ENCODE measurements around the gene ZNF718. TPM values are rescaled to one million over a fixed set of nuclear protein-coding genes. Genes with fewer than 3 reads are reported as not detected.
"Not testable (repeated sequence)": the region's sequence is repeated elsewhere in the genome, so short reads cannot be mapped to it uniquely, and the experiment has no call there.

The ZNF718 gene
- total RNA-seq, result 11.1 and 11.3 TPM in 2 replicates

GRCh38 chr4:124275-125081, at the start of gene ZNF718:
ZNF718 (plus strand) TSS chr4:124501; CDS start chr4:124671, 170 bp downstream.
- intact Hi-C loops (cut with micrococcal nuclease), result loop anchor here (5.0 kb wide), 5 partner anchors 118 to 658 kb away; partner anchors contain the start of genes PCGF3, PIGG and ZNF721

GRCh38 chr4:85951-86350, 38.4 kb upstream of the ZNF718 start:
- intact Hi-C loops (cut with micrococcal nuclease), result no loop called here

DNA sequence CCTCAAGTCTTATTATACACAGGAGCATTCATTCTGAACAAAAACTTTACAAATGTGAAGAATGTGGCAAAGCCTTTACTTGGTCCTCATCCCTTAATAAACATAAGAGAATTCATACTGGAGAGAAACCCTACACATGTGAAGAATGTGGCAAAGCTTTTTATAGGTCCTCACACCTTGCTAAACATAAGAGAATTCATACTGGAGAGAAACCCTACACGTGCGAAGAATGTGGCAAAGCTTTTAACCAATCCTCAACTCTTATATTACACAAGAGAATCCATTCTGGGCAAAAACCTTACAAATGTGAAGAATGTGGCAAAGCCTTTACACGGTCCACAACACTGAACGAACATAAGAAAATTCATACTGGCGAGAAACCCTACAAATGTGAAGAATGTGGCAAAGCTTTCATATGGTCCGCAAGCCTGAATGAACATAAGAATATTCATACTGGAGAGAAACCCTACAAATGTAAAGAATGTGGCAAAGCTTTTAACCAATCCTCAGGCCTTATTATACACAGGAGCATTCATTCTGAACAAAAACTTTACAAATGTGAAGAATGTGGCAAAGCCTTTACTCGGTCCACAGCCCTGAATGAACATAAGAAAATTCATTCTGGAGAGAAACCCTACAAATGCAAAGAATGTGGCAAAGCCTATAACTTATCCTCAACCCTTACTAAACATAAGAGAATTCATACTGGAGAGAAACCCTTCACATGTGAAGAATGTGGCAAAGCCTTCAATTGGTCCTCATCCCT, 37.6 kb upstream of the ZNF718 start:
- intact Hi-C loops (cut with micrococcal nuclease), result not testable (repeated sequence)

GRCh38 chr4:98386-98785, 25.9 kb upstream of the ZNF718 start:
- intact Hi-C loops (cut with micrococcal nuclease), result no loop called here

DNA sequence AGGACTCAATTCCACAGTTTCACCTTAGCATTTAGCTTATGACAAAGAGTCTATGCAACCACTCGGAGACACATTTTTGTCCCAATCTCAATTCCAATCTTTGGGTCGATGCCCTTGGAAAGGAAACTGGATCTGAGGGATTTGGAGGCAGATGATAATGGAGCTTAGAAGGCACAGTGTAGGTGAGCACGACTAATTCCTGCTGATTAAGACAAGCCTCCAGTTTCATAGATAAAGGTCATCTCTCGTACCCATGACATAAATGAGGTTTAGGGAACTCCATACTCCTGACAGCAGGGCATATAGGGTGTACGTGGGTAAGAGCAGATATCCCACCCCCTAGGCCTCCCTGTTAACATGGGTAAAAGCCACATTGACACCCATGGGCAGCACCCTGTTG, 24.4 kb upstream of the ZNF718 start:
- intact Hi-C loops (cut with micrococcal nuclease), result no loop called here

- intact Hi-C loops (cut with micrococcal nuclease), result no loop called here
Measured at GRCh38 chr4:107083-107443, 17.2 kb upstream of the ZNF718 start.

GRCh38 chr4:107444-108429, 16.6 kb upstream of the ZNF718 start:
- intact Hi-C loops (cut with micrococcal nuclease), result no loop called here

DNA sequence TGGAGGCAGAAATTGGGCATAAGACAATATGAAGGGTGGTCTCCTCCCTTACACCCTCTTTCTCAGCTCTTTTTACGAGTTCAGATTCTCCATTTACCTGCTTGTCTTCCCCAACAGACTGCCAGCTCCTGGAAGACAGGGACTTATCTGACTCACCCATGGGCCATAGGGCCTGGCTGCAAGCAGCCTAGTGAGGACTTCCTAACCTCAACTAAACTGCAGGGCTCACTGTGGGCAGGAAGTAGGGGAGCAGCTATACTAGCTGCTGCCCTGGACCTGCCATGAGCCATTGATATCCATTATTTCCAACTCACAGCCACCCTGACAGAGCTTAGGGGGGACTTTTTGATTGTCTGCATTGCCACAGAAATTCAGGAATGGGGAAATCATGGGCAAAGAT, 11.5 kb upstream of the ZNF718 start:
- intact Hi-C loops (cut with micrococcal nuclease), result no loop called here

- intact Hi-C loops (cut with micrococcal nuclease), result no loop called here
Measured at GRCh38 chr4:113732-114131, 10.6 kb upstream of the ZNF718 start.

DNA sequence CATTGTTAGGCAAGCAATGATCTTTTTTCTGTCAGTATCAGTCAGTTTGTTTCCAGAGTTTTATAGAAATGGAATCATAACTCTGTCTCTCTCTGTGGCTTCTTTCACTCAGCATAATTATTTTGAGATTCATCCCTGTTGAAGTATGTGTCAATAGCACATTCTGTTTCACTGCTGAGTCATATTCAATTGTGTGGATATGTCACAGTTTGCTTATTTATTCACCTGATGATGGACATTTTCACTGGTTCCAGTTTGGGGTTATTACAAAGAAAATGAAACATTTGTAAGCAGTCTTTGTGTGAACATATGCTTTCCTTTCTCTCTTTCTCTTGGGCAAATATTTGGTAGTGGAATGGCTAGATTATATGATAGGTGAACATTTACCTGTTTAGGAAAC, 10.2 kb upstream of the ZNF718 start:
- intact Hi-C loops (cut with micrococcal nuclease), result no loop called here

DNA sequence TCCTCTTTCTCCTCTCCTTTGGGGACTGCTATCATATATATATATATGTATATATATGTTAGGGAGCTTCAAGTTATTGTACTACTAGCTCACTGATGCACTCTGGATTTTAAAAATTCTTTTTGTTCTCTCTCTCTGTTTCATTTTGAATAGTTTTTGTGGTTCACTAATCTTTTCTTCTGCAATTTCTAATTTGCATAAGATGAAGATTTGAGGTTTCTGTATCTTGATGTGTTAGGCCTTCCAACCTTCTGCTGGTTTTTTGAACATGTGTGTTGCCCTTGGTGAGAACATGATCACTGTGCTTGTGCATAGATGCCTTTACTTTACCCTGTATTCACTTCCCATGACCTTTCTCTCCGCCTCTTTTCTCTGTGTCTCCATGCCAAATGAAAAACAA, 7.8 kb upstream of the ZNF718 start:
- intact Hi-C loops (cut with micrococcal nuclease), result no loop called here

- intact Hi-C loops (cut with micrococcal nuclease), result loop anchor here (1.0 to 5.0 kb wide), 6 partner anchors 122 to 662 kb away; partner anchors contain the start of genes PCGF3, PIGG, ZNF141 and ZNF721
Measured at GRCh38 chr4:120616-121015, 3.7 kb upstream of the ZNF718 start.

DNA sequence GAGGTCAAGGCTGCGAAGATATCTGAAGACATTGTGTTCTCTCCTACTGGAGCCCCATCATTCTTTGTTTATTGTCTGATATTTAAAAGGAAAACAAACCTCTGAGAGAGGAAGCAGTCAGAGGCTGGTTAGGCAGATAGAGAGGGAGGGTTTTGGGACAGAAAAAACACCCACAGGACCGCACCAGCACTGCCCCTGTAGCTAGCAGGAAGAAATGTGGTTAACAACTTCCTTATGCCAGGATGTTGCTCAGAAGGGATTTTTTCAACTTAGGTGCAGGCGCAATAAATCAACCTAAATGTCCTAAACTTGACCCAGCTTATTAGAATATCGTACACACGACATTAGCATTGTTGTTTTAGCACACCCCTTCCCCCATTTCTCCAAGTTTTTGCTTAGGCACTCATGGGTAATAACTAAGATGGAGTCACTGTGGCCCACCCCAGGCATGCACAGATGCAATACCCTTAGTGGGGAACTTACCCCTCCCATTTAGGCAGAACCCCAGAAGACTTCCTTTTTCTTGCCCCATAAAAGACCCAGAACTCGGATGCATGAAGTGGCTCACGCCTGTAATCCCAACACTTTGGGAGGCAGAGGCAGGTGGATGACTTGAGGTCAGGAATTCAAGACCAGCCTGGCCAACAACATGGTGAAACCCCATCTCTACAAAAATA, 2.8 kb upstream of the ZNF718 start:
- intact Hi-C loops (cut with micrococcal nuclease), result loop anchor here (1.0 to 5.0 kb wide), 6 partner anchors 121 to 661 kb away; partner anchors contain the start of genes PCGF3, PIGG, ZNF141 and ZNF721

DNA sequence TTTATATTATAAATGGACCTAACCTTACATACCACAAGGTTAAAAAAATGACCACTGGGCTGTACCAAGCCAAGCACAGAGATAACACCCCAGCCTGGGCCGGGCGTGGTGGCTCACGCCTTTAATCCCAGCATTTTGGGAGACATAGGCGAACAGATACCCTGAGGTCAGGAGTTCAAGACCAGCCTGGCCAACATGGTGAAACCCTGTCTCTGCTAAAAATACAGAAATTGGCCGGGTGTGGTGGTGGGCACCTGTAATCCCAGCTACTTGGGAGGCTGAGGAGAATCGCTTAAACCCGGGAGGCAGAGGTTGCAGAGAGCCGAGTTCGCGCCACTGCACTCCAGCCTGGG, 403 bp upstream of the ZNF718 start:
- intact Hi-C loops (cut with micrococcal nuclease), result loop anchor here (5.0 kb wide), 5 partner anchors 118 to 658 kb away; partner anchors contain the start of genes PCGF3, PIGG and ZNF721

DNA sequence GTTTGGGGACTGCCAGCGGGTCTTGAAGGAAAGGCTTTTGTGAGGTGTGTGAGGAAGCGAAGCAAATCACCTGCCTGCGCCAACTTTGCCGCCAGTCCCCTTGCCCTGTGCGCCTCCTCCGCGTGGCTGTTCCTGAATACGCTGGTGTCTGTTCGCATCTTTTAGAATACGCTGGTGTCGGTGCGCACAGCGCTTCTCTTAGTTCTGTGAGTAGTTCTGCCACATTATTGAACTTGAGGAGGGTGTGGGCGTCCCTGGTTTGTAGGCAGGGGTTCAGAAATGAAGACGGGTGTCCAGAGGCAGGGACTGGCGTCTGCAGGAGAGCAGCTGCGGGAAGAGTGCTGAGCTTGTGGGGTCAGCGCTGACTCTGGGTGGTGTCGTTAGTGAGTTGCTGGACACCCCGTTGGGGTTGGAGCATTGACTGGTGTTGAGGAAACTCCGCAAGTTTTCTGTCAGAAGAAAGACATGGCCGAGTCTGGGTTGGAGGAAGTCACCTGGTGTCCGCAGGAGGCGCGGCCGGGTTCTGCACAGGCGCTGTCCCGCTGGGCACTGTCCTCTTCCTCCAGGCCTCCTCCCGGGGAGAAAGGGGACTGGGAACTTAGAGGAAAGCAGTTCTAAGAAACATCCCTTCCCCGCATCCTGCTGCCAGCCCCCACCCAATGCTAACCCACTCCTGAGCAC, 930 bp downstream of the ZNF718 start:
- intact Hi-C loops (cut with micrococcal nuclease), result no loop called here

GRCh38 chr4:125833-126232, 1.5 kb downstream of the ZNF718 start:
- intact Hi-C loops (cut with micrococcal nuclease), result no loop called here

- intact Hi-C loops (cut with micrococcal nuclease), result no loop called here
Measured at GRCh38 chr4:132483-132882, 8.2 kb downstream of the ZNF718 start.

GRCh38 chr4:138935-139334, 14.6 kb downstream of the ZNF718 start:
- intact Hi-C loops (cut with micrococcal nuclease), result no loop called here

DNA sequence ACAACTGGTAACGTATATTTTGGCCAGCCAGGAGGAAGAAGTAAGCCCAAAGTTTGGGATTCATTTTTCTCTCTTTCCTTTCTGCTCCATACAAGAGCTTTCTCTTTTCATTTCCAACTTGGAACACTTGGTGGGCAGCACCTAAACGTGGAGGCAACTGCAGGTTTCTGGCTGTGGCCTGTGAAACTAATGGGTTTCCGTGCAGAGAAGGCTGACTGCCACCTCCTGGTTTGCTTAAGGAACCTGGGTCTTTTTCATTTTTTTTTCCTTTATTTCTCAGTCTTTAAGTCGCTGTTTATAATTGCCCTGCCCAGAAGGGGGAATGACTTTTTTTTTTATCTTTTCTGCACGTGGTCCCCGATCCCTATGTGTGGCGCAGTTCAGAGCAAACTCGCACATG, 15.4 kb downstream of the ZNF718 start:
- intact Hi-C loops (cut with micrococcal nuclease), result no loop called here

GRCh38 chr4:146621-147020, 22.3 kb downstream of the ZNF718 start:
- intact Hi-C loops (cut with micrococcal nuclease), result no loop called here

Measured in T-helper 1 cell treated with Interleukin-12 subunit alpha and Interleukin-12 subunit beta and Interleukin-4 antibody, amounts not matched to agents 30 ng/mL and 1 ng/mL, for 36 hours (primary cell).